ENCODE results near the gene MARK3.
A peak's percentile ranks its signal among the peaks of the same experiment; 100 is the strongest.

Gene MARK3

GRCh38 chr14:103541709-103542604, 156.7 kb downstream of the MARK3 start:
- no peaks in the 10 kb centered on the region for H3K27me3 ChIP-seq (ENCODE audit: insufficient read depth, low read length)
- no peaks in the 10 kb centered on the region for H3K79me1 ChIP-seq (ENCODE audit: low read length)
- no CpG with 5 or more reads among the region's 33 CpGs for WGBS (ENCODE audit: extremely low coverage, insufficient coverage, insufficient read length)
- H4K12ac ChIP-seq (ENCODE audit: low read depth, low read length): no peak overlapping the region
- peak overlapping the region; percentile 21 for H3K4me2 ChIP-seq (ENCODE audit: low read length)
- no peak overlapping the region for H3K4ac ChIP-seq (ENCODE audit: low read depth, low read length)
- H3K9ac ChIP-seq (ENCODE audit: low read length): no peak overlapping the region
- no peak overlapping the region for H2AFZ ChIP-seq (ENCODE audit: insufficient read depth, low read length, poor library complexity)
- H3K36me3 ChIP-seq (ENCODE audit: control insufficient read depth in 1 of 2, insufficient read depth in 2 of 2, low read length in 2 of 2): no peaks in the 10 kb centered on the region
- H3K23ac ChIP-seq (ENCODE audit: low read length): no peak overlapping the region
- peaks cover 7 to 9% of the 10 kb centered on the region in 2 experiments for H3K4me1 ChIP-seq (ENCODE audit: control insufficient read depth in 1 of 2, insufficient read depth in 2 of 2, low read length in 2 of 2)
- no peak for DNase-seq
- peak overlapping the region; percentile 41 for H4K91ac ChIP-seq (ENCODE audit: low read depth, low read length)
- H3K9me3 ChIP-seq (ENCODE audit: insufficient read depth, low read depth, low read length): no peaks in the 10 kb centered on the region
- H3K4me3 ChIP-seq (ENCODE audit: low read depth, low read length): no peak overlapping the region
- peak overlapping the region; percentile 2 for H4K8ac ChIP-seq (ENCODE audit: low read depth, low read length)
- no peak overlapping the region for H2BK12ac ChIP-seq (ENCODE audit: low read length)
- no peak overlapping the region for H2BK5ac ChIP-seq (ENCODE audit: low read depth, low read length, poor library complexity)
- H2BK120ac ChIP-seq (ENCODE audit: insufficient read depth, low read length, poor library complexity): no peak overlapping the region
- no peak overlapping the region for H3K27ac ChIP-seq (ENCODE audit: low read depth, low read length)
- no peak overlapping the region for H3K14ac ChIP-seq (ENCODE audit: low read length)
- H3K79me2 ChIP-seq (ENCODE audit: control insufficient read depth, insufficient read depth, low read length, poor library complexity): no peaks in the 10 kb centered on the region
- no peak overlapping the region for H2AK5ac ChIP-seq (ENCODE audit: low read length)
- no peak overlapping the region for H3K18ac ChIP-seq (ENCODE audit: low read length)

DNA sequence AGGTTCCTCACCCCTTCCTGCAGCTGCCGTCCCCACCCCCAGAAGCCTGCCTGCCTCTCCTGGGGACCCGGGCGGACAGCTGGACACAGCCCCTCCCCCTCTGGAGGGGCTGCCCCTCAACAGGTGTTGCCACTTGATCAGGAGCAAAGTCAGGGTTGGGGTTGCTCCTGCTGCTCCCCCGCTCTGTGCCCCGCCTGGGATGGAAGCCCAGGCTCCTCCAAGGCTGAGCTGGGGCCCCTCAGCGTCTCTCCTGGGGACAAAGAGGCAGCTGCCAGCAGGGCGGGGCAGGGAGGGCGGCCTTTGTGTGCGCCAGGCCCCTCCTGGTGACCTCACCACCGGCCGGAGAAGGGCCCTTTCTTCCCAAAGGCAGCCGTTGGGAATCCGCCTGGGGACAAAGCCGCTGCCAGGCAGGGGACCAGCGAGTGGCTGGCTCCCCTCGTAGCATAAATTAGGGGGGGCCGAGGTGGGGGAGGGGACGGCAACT, 157.4 kb downstream of the MARK3 start:
- H4K8ac ChIP-seq (ENCODE audit: low read depth, low read length): peak overlapping the region; percentile 37
- H2AK5ac ChIP-seq (ENCODE audit: low read length): no peak overlapping the region
- peak overlapping the region; percentile 41 for H4K91ac ChIP-seq (ENCODE audit: low read depth, low read length)
- no peak overlapping the region for H3K14ac ChIP-seq (ENCODE audit: low read length)
- H3K9me3 ChIP-seq (ENCODE audit: insufficient read depth, low read depth, low read length): no peaks in the 10 kb centered on the region
- no peak overlapping the region for H3K27ac ChIP-seq (ENCODE audit: low read depth, low read length)
- H3K9ac ChIP-seq (ENCODE audit: low read length): no peak overlapping the region
- no peak overlapping the region for H3K4me3 ChIP-seq (ENCODE audit: low read depth, low read length)
- H2AFZ ChIP-seq (ENCODE audit: insufficient read depth, low read length, poor library complexity): peak overlapping the region; percentile 21
- no peak overlapping the region for H3K18ac ChIP-seq (ENCODE audit: low read length)
- H3K27me3 ChIP-seq (ENCODE audit: insufficient read depth, low read length): no peaks in the 10 kb centered on the region
- no peak overlapping the region for H2BK120ac ChIP-seq (ENCODE audit: insufficient read depth, low read length, poor library complexity)
- no peak for DNase-seq
- no peak overlapping the region for H3K23ac ChIP-seq (ENCODE audit: low read length)
- no peak overlapping the region for H2BK5ac ChIP-seq (ENCODE audit: low read depth, low read length, poor library complexity)
- H3K4ac ChIP-seq (ENCODE audit: low read depth, low read length): no peak overlapping the region
- no peaks in the 10 kb centered on the region for H3K79me2 ChIP-seq (ENCODE audit: control insufficient read depth, insufficient read depth, low read length, poor library complexity)
- no peak overlapping the region for H4K12ac ChIP-seq (ENCODE audit: low read depth, low read length)
- WGBS (ENCODE audit: extremely low coverage, insufficient coverage, insufficient read length): no CpG with 5 or more reads among the region's 18 CpGs
- peaks cover 7 to 9% of the 10 kb centered on the region in 2 experiments for H3K4me1 ChIP-seq (ENCODE audit: control insufficient read depth in 1 of 2, insufficient read depth in 2 of 2, low read length in 2 of 2)
- no peaks in the 10 kb centered on the region for H3K36me3 ChIP-seq (ENCODE audit: control insufficient read depth in 1 of 2, insufficient read depth in 2 of 2, low read length in 2 of 2)
- peak overlapping the region; percentile 21 for H3K4me2 ChIP-seq (ENCODE audit: low read length)
- H2BK12ac ChIP-seq (ENCODE audit: low read length): no peak overlapping the region
- H3K79me1 ChIP-seq (ENCODE audit: low read length): no peaks in the 10 kb centered on the region

- Histone ChIP-seq H2BK120ac (ENCODE audit: insufficient read depth, low read length, poor library complexity) (no peak overlapping the region), H2AFZ (ENCODE audit: insufficient read depth, low read length, poor library complexity) (no peak overlapping the region), H3K79me1 (ENCODE audit: low read length) (no peaks in the 10 kb centered on the region), H3K14ac (ENCODE audit: low read length) (no peak overlapping the region), H3K27ac (ENCODE audit: low read depth, low read length) (no peak overlapping the region), H4K12ac (ENCODE audit: low read depth, low read length) (no peak overlapping the region), H3K9me3 (ENCODE audit: insufficient read depth, low read depth, low read length) (no peaks in the 10 kb centered on the region), H2BK12ac (ENCODE audit: low read length) (no peak overlapping the region), H4K8ac (ENCODE audit: low read depth, low read length) (peak overlapping the region; percentile 35), H2BK5ac (ENCODE audit: low read depth, low read length, poor library complexity) (no peak overlapping the region), H3K36me3 (ENCODE audit: control insufficient read depth in 1 of 2, insufficient read depth in 2 of 2, low read length in 2 of 2) (no peaks in the 10 kb centered on the region), H3K18ac (ENCODE audit: low read length) (no peak overlapping the region), H3K27me3 (ENCODE audit: insufficient read depth, low read length) (no peaks in the 10 kb centered on the region), H3K79me2 (ENCODE audit: control insufficient read depth, insufficient read depth, low read length, poor library complexity) (no peaks in the 10 kb centered on the region), H3K4ac (ENCODE audit: low read depth, low read length) (no peak overlapping the region), H3K4me2 (ENCODE audit: low read length) (peak overlapping the region; percentile 21), H4K91ac (ENCODE audit: low read depth, low read length) (no peak overlapping the region), H3K4me1 (ENCODE audit: control insufficient read depth in 1 of 2, insufficient read depth in 2 of 2, low read length in 2 of 2) (peaks cover 7 to 9% of the 10 kb centered on the region in 2 experiments), H3K4me3 (ENCODE audit: low read depth, low read length) (no peak overlapping the region), H3K9ac (ENCODE audit: low read length) (no peak overlapping the region), H3K23ac (ENCODE audit: low read length) (no peak overlapping the region), H2AK5ac (ENCODE audit: low read length) (no peak overlapping the region)
- DNase-seq: no peak
- no CpG with 5 or more reads among the region's 10 CpGs for WGBS (ENCODE audit: extremely low coverage, insufficient coverage, insufficient read length)
Observed at GRCh38 chr14:103543140-103543539, 157.9 kb downstream of the MARK3 start.

GRCh38 chr14:103543721-103544387, 158.6 kb downstream of the MARK3 start:
- Histone ChIP-seq H3K18ac (ENCODE audit: low read length) (no peak overlapping the region), H3K36me3 (ENCODE audit: control insufficient read depth in 1 of 2, insufficient read depth in 2 of 2, low read length in 2 of 2) (no peaks in the 10 kb centered on the region), H3K4me1 (ENCODE audit: control insufficient read depth in 1 of 2, insufficient read depth in 2 of 2, low read length in 2 of 2) (peaks cover 7 to 9% of the 10 kb centered on the region in 2 experiments), H3K4me2 (ENCODE audit: low read length) (no peak overlapping the region), H2AFZ (ENCODE audit: insufficient read depth, low read length, poor library complexity) (no peak overlapping the region), H3K9me3 (ENCODE audit: insufficient read depth, low read depth, low read length) (no peaks in the 10 kb centered on the region), H2BK5ac (ENCODE audit: low read depth, low read length, poor library complexity) (no peak overlapping the region), H3K4me3 (ENCODE audit: low read depth, low read length) (no peak overlapping the region), H4K8ac (ENCODE audit: low read depth, low read length) (no peak overlapping the region), H4K91ac (ENCODE audit: low read depth, low read length) (no peak overlapping the region), H3K23ac (ENCODE audit: low read length) (no peak overlapping the region), H3K4ac (ENCODE audit: low read depth, low read length) (no peak overlapping the region), H2BK12ac (ENCODE audit: low read length) (no peak overlapping the region), H3K27ac (ENCODE audit: low read depth, low read length) (no peak overlapping the region), H3K79me2 (ENCODE audit: control insufficient read depth, insufficient read depth, low read length, poor library complexity) (no peaks in the 10 kb centered on the region), H4K12ac (ENCODE audit: low read depth, low read length) (no peak overlapping the region), H2BK120ac (ENCODE audit: insufficient read depth, low read length, poor library complexity) (no peak overlapping the region), H2AK5ac (ENCODE audit: low read length) (no peak overlapping the region), H3K9ac (ENCODE audit: low read length) (no peak overlapping the region), H3K27me3 (ENCODE audit: insufficient read depth, low read length) (no peaks in the 10 kb centered on the region), H3K14ac (ENCODE audit: low read length) (no peak overlapping the region), H3K79me1 (ENCODE audit: low read length) (no peaks in the 10 kb centered on the region)
- DNase-seq: no peak
- WGBS (ENCODE audit: extremely low coverage, insufficient coverage, insufficient read length): no CpG with 5 or more reads among the region's 19 CpGs
